NB4 (cell line): ENCODE results near the gene CYP2C18.
"Not testable (repeated sequence)": the region's sequence is repeated elsewhere in the genome, so short reads cannot be mapped to it uniquely, and the experiment has no call there.

ENCODE experiments used
- DNase-seq: peaks from one replicate; pipeline ENCODE4 v3.0.0; 2010; ENCODE audit warnings: low read depth
- H3K4me3 ChIP-seq: one replicate; pipeline ENCODE4 v1.5.1; 2011; ENCODE audit warnings: mild to moderate bottlenecking, low read depth, low read length, moderate library complexity
- MYC ChIP-seq: IDR thresholded peaks from 2 replicates; pipeline ENCODE4 v1.6.1; 2011; ENCODE audit warnings: low read depth, low read length
- POLR2A ChIP-seq: IDR thresholded peaks from 2 replicates; pipeline ENCODE4 v1.6.1; 2011; ENCODE audit warnings: mild to moderate bottlenecking; ENCODE audit not compliant: insufficient read length; ENCODE audit errors: extremely low read depth
- TF ChIP-seq, protein P1 (sequence below): IDR thresholded peaks from one replicate; pipeline ENCODE4 v1.5.1; 2012; ENCODE audit warnings: low read depth, low read length
- TF ChIP-seq, protein P2 (sequence below): IDR thresholded peaks from 2 replicates; pipeline ENCODE4 v1.6.1; 2011; ENCODE audit warnings: low read depth, low read length

The CYP2C18 gene

DNA sequence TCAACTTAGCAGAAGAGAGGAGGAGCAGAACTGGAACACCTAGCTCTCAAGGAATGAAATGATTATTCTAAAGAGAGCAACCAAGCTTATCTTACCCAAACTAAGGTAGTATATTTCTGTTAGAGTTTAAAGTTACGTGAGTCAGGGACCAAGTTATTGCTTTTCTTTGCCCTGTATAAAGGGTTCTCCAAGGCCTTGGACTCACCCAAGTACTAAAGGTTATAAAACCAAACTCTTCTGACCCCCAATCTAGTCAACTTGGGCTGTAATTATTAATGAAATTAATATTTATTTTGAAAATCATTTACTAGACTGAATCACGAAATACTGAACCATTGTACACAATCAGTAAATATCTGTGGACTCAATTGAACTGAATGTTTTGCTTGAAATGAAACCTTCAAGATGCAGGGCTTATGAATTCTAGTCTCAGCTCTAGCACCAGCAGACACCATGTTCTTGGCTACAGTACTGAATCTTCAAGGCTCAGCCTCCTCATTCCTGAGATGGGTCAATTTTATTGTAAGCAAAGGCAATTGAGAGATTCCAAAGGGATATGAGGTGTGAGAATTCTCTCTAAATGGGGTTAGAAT is 77.2 kb downstream of the CYP2C18 start:
- no peak for DNase-seq
- H3K4me3 ChIP-seq: no peak overlapping the region
- TF ChIP-seq POLR2A (no peak), MYC (no peak)
- TF ChIP-seq, protein P1, sequence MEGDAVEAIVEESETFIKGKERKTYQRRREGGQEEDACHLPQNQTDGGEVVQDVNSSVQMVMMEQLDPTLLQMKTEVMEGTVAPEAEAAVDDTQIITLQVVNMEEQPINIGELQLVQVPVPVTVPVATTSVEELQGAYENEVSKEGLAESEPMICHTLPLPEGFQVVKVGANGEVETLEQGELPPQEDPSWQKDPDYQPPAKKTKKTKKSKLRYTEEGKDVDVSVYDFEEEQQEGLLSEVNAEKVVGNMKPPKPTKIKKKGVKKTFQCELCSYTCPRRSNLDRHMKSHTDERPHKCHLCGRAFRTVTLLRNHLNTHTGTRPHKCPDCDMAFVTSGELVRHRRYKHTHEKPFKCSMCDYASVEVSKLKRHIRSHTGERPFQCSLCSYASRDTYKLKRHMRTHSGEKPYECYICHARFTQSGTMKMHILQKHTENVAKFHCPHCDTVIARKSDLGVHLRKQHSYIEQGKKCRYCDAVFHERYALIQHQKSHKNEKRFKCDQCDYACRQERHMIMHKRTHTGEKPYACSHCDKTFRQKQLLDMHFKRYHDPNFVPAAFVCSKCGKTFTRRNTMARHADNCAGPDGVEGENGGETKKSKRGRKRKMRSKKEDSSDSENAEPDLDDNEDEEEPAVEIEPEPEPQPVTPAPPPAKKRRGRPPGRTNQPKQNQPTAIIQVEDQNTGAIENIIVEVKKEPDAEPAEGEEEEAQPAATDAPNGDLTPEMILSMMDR: no peak
- TF ChIP-seq, protein P2, sequence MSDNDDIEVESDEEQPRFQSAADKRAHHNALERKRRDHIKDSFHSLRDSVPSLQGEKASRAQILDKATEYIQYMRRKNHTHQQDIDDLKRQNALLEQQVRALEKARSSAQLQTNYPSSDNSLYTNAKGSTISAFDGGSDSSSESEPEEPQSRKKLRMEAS: no peak

DNA sequence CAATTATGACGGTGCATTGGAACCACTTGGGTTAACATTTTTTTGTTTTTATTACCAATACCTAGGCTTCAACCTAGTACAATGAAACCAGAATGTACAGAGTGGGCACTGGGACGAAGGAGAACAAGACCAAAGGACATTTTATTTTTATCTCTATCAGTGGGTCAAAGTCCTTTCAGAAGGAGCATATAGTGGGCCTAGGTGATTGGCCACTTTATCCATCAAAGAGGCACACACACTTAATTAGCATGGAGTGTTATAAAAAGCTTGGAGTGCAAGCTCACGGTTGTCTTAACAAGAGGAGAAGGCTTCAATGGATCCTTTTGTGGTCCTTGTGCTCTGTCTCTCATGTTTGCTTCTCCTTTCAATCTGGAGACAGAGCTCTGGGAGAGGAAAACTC is 78.9 kb downstream of the CYP2C18 start, which contains the start of gene CYP2C19:
CYP2C19 (plus strand) TSS at position 289 of the 400 bp plus-strand sequence; CDS start at position 314, 25 bp downstream.
- TF ChIP-seq, protein P2: no peak
- TF ChIP-seq POLR2A (no peak), MYC (no peak)
- TF ChIP-seq, protein P1: no peak
- H3K4me3 ChIP-seq: no peak within 1 kb of the TSS
- no peak for DNase-seq

DNA sequence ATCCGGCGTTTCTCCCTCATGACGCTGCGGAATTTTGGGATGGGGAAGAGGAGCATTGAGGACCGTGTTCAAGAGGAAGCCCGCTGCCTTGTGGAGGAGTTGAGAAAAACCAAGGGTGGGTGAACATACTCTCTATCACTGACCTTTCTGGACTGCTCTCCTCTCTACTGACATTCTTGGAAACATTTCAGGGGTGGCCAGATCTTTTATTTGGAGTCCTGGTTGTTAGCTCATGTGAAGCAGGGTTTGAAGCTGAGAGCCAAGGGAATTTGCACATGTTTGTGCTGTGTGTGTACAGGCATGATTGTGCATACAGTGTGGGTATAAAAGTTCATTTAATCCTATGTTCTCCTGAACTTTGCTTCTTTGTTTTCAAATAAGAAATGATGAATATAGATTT is 91.9 kb downstream of the CYP2C18 start:
- not testable (repeated sequence) for DNase-seq, H3K4me3 ChIP-seq

DNA sequence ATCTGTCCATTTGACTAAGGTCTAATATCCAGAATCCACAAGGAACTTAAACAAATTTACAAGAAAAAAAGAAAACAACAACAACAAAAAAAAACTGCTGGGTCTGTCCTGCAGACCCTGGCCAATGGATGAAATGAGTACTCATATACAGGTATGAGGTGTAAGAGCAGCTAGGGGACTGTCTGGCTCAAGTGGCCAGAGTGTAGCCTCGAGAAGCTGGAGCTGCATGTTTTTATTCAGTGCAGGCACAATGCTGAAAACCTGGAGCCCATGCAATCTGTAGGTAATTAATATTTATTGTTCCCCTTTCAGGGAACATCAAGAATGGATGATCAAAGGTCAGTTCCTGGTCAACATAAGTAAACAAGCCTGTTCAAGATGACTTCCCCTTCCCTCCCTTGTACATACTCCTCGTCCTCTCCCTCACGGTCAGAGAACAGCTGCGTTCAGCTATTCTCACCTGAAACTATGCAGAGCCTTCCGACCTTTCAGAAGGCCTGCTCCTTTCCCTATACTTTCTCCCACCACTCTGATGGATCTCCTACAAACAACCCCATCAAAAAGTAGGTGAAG is 94.4 kb downstream of the CYP2C18 start:
- no peak for DNase-seq
- no peak overlapping the region for H3K4me3 ChIP-seq
- TF ChIP-seq, protein P2: no peak
- TF ChIP-seq POLR2A: no peak

DNA sequence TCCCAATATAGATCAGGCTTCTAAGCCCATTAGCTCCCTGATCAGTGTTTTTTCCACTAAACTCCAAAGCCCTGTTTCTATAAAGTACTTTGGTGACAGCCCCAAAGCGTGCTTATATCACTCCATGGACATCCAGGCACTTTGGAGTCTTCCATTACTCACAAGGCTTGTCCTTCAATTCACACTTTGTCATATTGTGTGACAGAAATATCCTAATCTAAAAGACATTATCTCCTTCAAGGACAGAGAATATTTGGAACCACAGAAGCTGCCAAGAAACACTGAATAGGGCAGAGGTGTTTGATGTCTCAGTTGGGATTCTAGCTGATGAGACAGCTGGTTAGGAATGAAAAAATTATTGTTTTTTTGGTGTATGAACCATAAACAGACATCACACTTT is 97.3 kb downstream of the CYP2C18 start:
- DNase-seq: no peak
- TF ChIP-seq POLR2A: no peak
- no peak for TF ChIP-seq MYC
- TF ChIP-seq, protein P1: no peak
- TF ChIP-seq, protein P2: no peak
- H3K4me3 ChIP-seq: no peak overlapping the region

DNA sequence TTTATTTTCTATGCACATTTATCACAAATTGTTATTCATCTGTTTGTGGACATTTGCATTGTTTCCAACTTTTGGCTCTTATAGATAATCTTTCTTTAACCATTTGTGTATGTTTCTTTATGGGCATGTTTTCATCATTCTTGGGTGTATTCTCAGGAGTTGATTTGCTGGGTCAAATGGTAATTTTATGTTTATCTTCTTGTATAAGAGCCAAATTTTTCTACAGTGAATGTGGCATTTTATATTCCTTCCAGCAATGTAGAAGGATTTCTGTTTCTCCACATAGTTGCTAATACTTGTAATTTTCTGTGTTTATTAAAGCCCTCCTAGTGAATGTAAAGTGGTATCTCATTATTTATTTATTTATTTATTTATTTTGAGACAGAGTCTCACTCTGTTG is 100.7 kb downstream of the CYP2C18 start:
- DNase-seq: no peak

More for the DNA sequence above, 100.7 kb downstream of the CYP2C18 start:
- H3K4me3 ChIP-seq: no peak overlapping the region
- TF ChIP-seq, protein P2: no peak
- TF ChIP-seq, protein P1: no peak
- TF ChIP-seq POLR2A: no peak
